Testis (tissue), 2 donors: Measurements from ENCODE around the gene ARRB2.

Source experiments
- CTCF ChIP-seq, 3 experiments: fragments of 450-650 bp in 2 of 3; fragments of 200-600 bp in 1 of 3; sonication (generic) in 1 of 3; IDR thresholded peaks; one replicate each; pipeline ENCODE4 v1.5.1; 2016 to 2019; ENCODE audit warnings: antibody characterized with exemption in 3 of 3, mild to moderate bottlenecking in 2 of 3, moderate library complexity in 1 of 3
- POLR2A ChIP-seq: fragments of 450-650 bp; IDR thresholded peaks from one replicate; pipeline ENCODE4 v1.6.1; 2017; ENCODE audit warnings: antibody characterized with exemption, mild to moderate bottlenecking, moderate library complexity

GRCh38 chr17:4739122-4740024, 28.9 kb downstream of the ARRB2 start, which contains the start of the genes CXCL16 and ZMYND15:
- TF ChIP-seq CTCF (IDR thresholded peaks at IDR 0.05) = no peak
- no peak for TF ChIP-seq POLR2A
